HUES48 (cell line): ENCODE data around the gene HEXB.

Experiments
- H3K27ac ChIP-seq: one replicate; pipeline ENCODE4 v1.7.0; 2013; ENCODE audit warnings: low read depth, low read length, inconsistent platforms
- H3K27me3 ChIP-seq: 2 replicates; pipeline ENCODE4 v1.6.1; 2013; ENCODE audit warnings: mild to moderate bottlenecking, low read length; ENCODE audit not compliant: control insufficient read depth, insufficient read depth
- H3K36me3 ChIP-seq: 2 replicates; pipeline ENCODE4 v1.6.1; 2013; ENCODE audit warnings: low read length; ENCODE audit not compliant: control insufficient read depth, insufficient read depth
- H3K4me1 ChIP-seq: 2 replicates; pipeline ENCODE4 v1.6.1; 2013; ENCODE audit warnings: mild to moderate bottlenecking, low read length; ENCODE audit not compliant: control insufficient read depth, insufficient read depth
- H3K4me3 ChIP-seq: 2 replicates; pipeline ENCODE4 v1.5.1; 2013; ENCODE audit warnings: mild to moderate bottlenecking, low read depth, low read length
- H3K9ac ChIP-seq: 2 replicates; pipeline ENCODE4 v1.6.1; 2013; ENCODE audit warnings: mild to moderate bottlenecking, low read depth, low read length, moderate library complexity
- H3K9me3 ChIP-seq: 2 replicates; pipeline ENCODE4 v1.6.1; 2013; ENCODE audit warnings: low read length; ENCODE audit not compliant: control insufficient read depth, insufficient read depth

HEXB gene

GRCh38 chr5:74642543-74642863 lies 42.5 kb upstream of the HEXB start:
- H3K9me3 ChIP-seq: no peaks in the 10 kb centered on the region
- H3K27me3 ChIP-seq: peaks cover 48% of the 10 kb centered on the region
- H3K27ac ChIP-seq: no peak overlapping the region
- peaks cover 25% of the 10 kb centered on the region for H3K4me1 ChIP-seq
- H3K9ac ChIP-seq: no peak overlapping the region
- H3K4me3 ChIP-seq: peak overlapping the region; percentile 97; the same call in 1 of the 2 replicates
- H3K36me3 ChIP-seq: no peaks in the 10 kb centered on the region

- H3K4me3 ChIP-seq: no peak overlapping the region
- H3K9ac ChIP-seq: no peak overlapping the region
- H3K27me3 ChIP-seq: peaks cover 46% of the 10 kb centered on the region
- peaks cover 25% of the 10 kb centered on the region for H3K4me1 ChIP-seq
- H3K27ac ChIP-seq: no peak overlapping the region
- no peaks in the 10 kb centered on the region for H3K9me3 ChIP-seq
- no peaks in the 10 kb centered on the region for H3K36me3 ChIP-seq
These were observed 41.9 kb upstream of the HEXB start for GRCh38 chr5:74643111-74643562.

- H3K27ac ChIP-seq: no peak overlapping the region
- H3K27me3 ChIP-seq: peaks cover 19% of the 10 kb centered on the region
- H3K9me3 ChIP-seq: no peaks in the 10 kb centered on the region
- no peak overlapping the region for H3K4me3 ChIP-seq
- H3K4me1 ChIP-seq: peaks cover 9% of the 10 kb centered on the region; the same call in 1 of the 2 replicates
- no peaks in the 10 kb centered on the region for H3K36me3 ChIP-seq
- H3K9ac ChIP-seq: no peak overlapping the region
These were observed 37.9 kb upstream of the HEXB start for GRCh38 chr5:74647096-74647495.

- H3K9ac ChIP-seq: no peak overlapping the region
- H3K36me3 ChIP-seq: no peaks in the 10 kb centered on the region
- H3K4me1 ChIP-seq: peaks cover 3% of the 10 kb centered on the region; the same call in 1 of the 2 replicates
- no peak overlapping the region for H3K27ac ChIP-seq
- H3K9me3 ChIP-seq: no peaks in the 10 kb centered on the region
- no peak overlapping the region for H3K4me3 ChIP-seq
- H3K27me3 ChIP-seq: peaks cover 1% of the 10 kb centered on the region; the same call in 1 of the 2 replicates
These were observed 36.2 kb upstream of the HEXB start for GRCh38 chr5:74648835-74649293.

- no peaks in the 10 kb centered on the region for H3K27me3 ChIP-seq
- peaks cover 3% of the 10 kb centered on the region; the same call in 1 of the 2 replicates for H3K4me1 ChIP-seq
- H3K27ac ChIP-seq: no peak overlapping the region
- H3K4me3 ChIP-seq: no peak overlapping the region
- no peaks in the 10 kb centered on the region for H3K36me3 ChIP-seq
- no peaks in the 10 kb centered on the region for H3K9me3 ChIP-seq
- H3K9ac ChIP-seq: no peak overlapping the region
These were observed 35.5 kb upstream of the HEXB start for GRCh38 chr5:74649421-74649973.

GRCh38 chr5:74651710-74652109 lies 33.3 kb upstream of the HEXB start:
- H3K27ac ChIP-seq: no peak overlapping the region
- no peak overlapping the region for H3K9ac ChIP-seq
- H3K4me3 ChIP-seq: no peak overlapping the region
- H3K27me3 ChIP-seq: no peaks in the 10 kb centered on the region
- H3K36me3 ChIP-seq: no peaks in the 10 kb centered on the region
- H3K4me1 ChIP-seq: peaks cover 3% of the 10 kb centered on the region; the same call in 1 of the 2 replicates
- no peaks in the 10 kb centered on the region for H3K9me3 ChIP-seq

- H3K36me3 ChIP-seq: no peaks in the 10 kb centered on the region
- no peak overlapping the region for H3K27ac ChIP-seq
- H3K27me3 ChIP-seq: no peaks in the 10 kb centered on the region
- H3K9me3 ChIP-seq: no peaks in the 10 kb centered on the region
- no peak overlapping the region for H3K9ac ChIP-seq
- H3K4me3 ChIP-seq: no peak overlapping the region
- H3K4me1 ChIP-seq: no peaks in the 10 kb centered on the region
These were observed 32.5 kb upstream of the HEXB start for GRCh38 chr5:74652576-74652975.

GRCh38 chr5:74653991-74654390 lies 31.0 kb upstream of the HEXB start:
- no peak overlapping the region for H3K27ac ChIP-seq
- no peaks in the 10 kb centered on the region for H3K36me3 ChIP-seq
- H3K4me3 ChIP-seq: no peak overlapping the region
- H3K9ac ChIP-seq: no peak overlapping the region
- 0 out of 2 replicates have a peak, but pooled peaks cover 4% of the 10 kb centered on the region for H3K9me3 ChIP-seq
- no peaks in the 10 kb centered on the region for H3K4me1 ChIP-seq
- H3K27me3 ChIP-seq: no peaks in the 10 kb centered on the region

GRCh38 chr5:74655206-74655605 lies 29.8 kb upstream of the HEXB start:
- H3K4me1 ChIP-seq: no peaks in the 10 kb centered on the region
- H3K27ac ChIP-seq: no peak overlapping the region
- no peak overlapping the region for H3K9ac ChIP-seq

GRCh38 chr5:74655716-74656115 lies 29.3 kb upstream of the HEXB start:
- no peak overlapping the region for H3K4me3 ChIP-seq

More at GRCh38 chr5:74655206-74655605, 29.8 kb upstream of the HEXB start:
- Histone ChIP-seq H3K36me3 (no peaks in the 10 kb centered on the region), H3K27me3 (no peaks in the 10 kb centered on the region), H3K9me3 (0 out of 2 replicates have a peak, but pooled peaks cover 4% of the 10 kb centered on the region), H3K4me3 (no peak overlapping the region)

GRCh38 chr5:74657165-74657564 lies 27.9 kb upstream of the HEXB start:
- no peak overlapping the region for H3K4me3 ChIP-seq
- 0 out of 2 replicates have a peak, but pooled peaks cover 4% of the 10 kb centered on the region for H3K9me3 ChIP-seq
- H3K4me1 ChIP-seq: no peaks in the 10 kb centered on the region
- H3K27me3 ChIP-seq: no peaks in the 10 kb centered on the region
- no peak overlapping the region for H3K27ac ChIP-seq
- H3K9ac ChIP-seq: no peak overlapping the region
- H3K36me3 ChIP-seq: no peaks in the 10 kb centered on the region

More at GRCh38 chr5:74655716-74656115, 29.3 kb upstream of the HEXB start:
- H3K9ac ChIP-seq: no peak overlapping the region
- no peaks in the 10 kb centered on the region for H3K36me3 ChIP-seq
- no peaks in the 10 kb centered on the region for H3K27me3 ChIP-seq
- H3K27ac ChIP-seq: no peak overlapping the region
- H3K4me1 ChIP-seq: no peaks in the 10 kb centered on the region
- 0 out of 2 replicates have a peak, but pooled peaks cover 4% of the 10 kb centered on the region for H3K9me3 ChIP-seq
